Measurements from ENCODE around the gene XIRP2.

XIRP2 gene

GRCh38 chr2:167147271-167147941 is 259.1 kb downstream of the XIRP2 start:
- H3K9me3 Mint-ChIP-seq = no peaks in the 10 kb centered on the region
- DNase-seq = no peak
- no peaks in the 10 kb centered on the region for H3K36me3 Mint-ChIP-seq
- CTCF ChIA-PET = no interaction called here
- no peaks in the 10 kb centered on the region for H3K27me3 Mint-ChIP-seq
- H3K4me3 Mint-ChIP-seq = no peak overlapping the region
- no peak overlapping the region for H3K27ac Mint-ChIP-seq
- no peaks in the 10 kb centered on the region for H3K4me1 Mint-ChIP-seq

GRCh38 chr2:167151894-167152293 is 263.6 kb downstream of the XIRP2 start:
- no peaks in the 10 kb centered on the region for H3K4me1 Mint-ChIP-seq
- H3K4me3 Mint-ChIP-seq = no peak overlapping the region
- no peaks in the 10 kb centered on the region for H3K9me3 Mint-ChIP-seq
- DNase-seq = no peak
- no peak overlapping the region for H3K27ac Mint-ChIP-seq
- H3K27me3 Mint-ChIP-seq = no peaks in the 10 kb centered on the region
- CTCF ChIA-PET = no interaction called here
- no peaks in the 10 kb centered on the region for H3K36me3 Mint-ChIP-seq

- Mint-ChIP-seq H3K4me1 (no peaks in the 10 kb centered on the region), H3K27me3 (no peaks in the 10 kb centered on the region), H3K4me3 (no peak overlapping the region), H3K36me3 (no peaks in the 10 kb centered on the region), H3K27ac (no peak overlapping the region), H3K9me3 (peaks cover under 1% of the 10 kb centered on the region)
- CTCF ChIA-PET = no interaction called here
- DNase-seq = no peak
Observed at GRCh38 chr2:167157523-167157922, 269.2 kb downstream of the XIRP2 start.

- H3K36me3 Mint-ChIP-seq = no peaks in the 10 kb centered on the region
Observed at GRCh38 chr2:167177196-167177595, 288.9 kb downstream of the XIRP2 start.

GRCh38 chr2:167181134-167181533 is 292.9 kb downstream of the XIRP2 start:
- no peak overlapping the region for H3K4me3 Mint-ChIP-seq
- H3K4me1 Mint-ChIP-seq = no peaks in the 10 kb centered on the region
- H3K27me3 Mint-ChIP-seq = no peaks in the 10 kb centered on the region
- no peaks in the 10 kb centered on the region for H3K36me3 Mint-ChIP-seq
- H3K9me3 Mint-ChIP-seq = no peaks in the 10 kb centered on the region
- DNase-seq = no peak
- no peak overlapping the region for H3K27ac Mint-ChIP-seq
- CTCF ChIA-PET = no interaction called here

More at GRCh38 chr2:167177196-167177595, 288.9 kb downstream of the XIRP2 start:
- peaks cover 7% of the 10 kb centered on the region for H3K9me3 Mint-ChIP-seq
- no peak overlapping the region for H3K27ac Mint-ChIP-seq
- CTCF ChIA-PET = no interaction called here
- no peak for DNase-seq
- H3K4me1 Mint-ChIP-seq = no peaks in the 10 kb centered on the region
- H3K27me3 Mint-ChIP-seq = no peaks in the 10 kb centered on the region
- H3K4me3 Mint-ChIP-seq = no peak overlapping the region

GRCh38 chr2:167181688-167182087 is 293.4 kb downstream of the XIRP2 start:
- H3K27me3 Mint-ChIP-seq = no peaks in the 10 kb centered on the region
- H3K27ac Mint-ChIP-seq = no peak overlapping the region
- CTCF ChIA-PET = no interaction called here
- no peaks in the 10 kb centered on the region for H3K9me3 Mint-ChIP-seq
- no peak for DNase-seq
- no peaks in the 10 kb centered on the region for H3K4me1 Mint-ChIP-seq
- no peak overlapping the region for H3K4me3 Mint-ChIP-seq
- no peaks in the 10 kb centered on the region for H3K36me3 Mint-ChIP-seq

GRCh38 chr2:167182403-167182802 is 294.1 kb downstream of the XIRP2 start:
- Mint-ChIP-seq H3K4me1 (no peaks in the 10 kb centered on the region), H3K4me3 (no peak overlapping the region), H3K9me3 (no peaks in the 10 kb centered on the region), H3K27ac (no peak overlapping the region), H3K27me3 (no peaks in the 10 kb centered on the region), H3K36me3 (no peaks in the 10 kb centered on the region)
- no peak for DNase-seq
- CTCF ChIA-PET = no interaction called here

- CTCF ChIA-PET = no interaction called here
- H3K4me3 Mint-ChIP-seq = no peak overlapping the region
- H3K4me1 Mint-ChIP-seq = no peaks in the 10 kb centered on the region
- H3K36me3 Mint-ChIP-seq = no peaks in the 10 kb centered on the region
- no peak for DNase-seq
- no peaks in the 10 kb centered on the region for H3K9me3 Mint-ChIP-seq
- no peak overlapping the region for H3K27ac Mint-ChIP-seq
- H3K27me3 Mint-ChIP-seq = no peaks in the 10 kb centered on the region
Observed at GRCh38 chr2:167183931-167184330, 295.7 kb downstream of the XIRP2 start.

GRCh38 chr2:167186465-167186864 is 298.2 kb downstream of the XIRP2 start:
- no peaks in the 10 kb centered on the region for H3K4me1 Mint-ChIP-seq
- no peaks in the 10 kb centered on the region for H3K9me3 Mint-ChIP-seq
- no peak overlapping the region for H3K27ac Mint-ChIP-seq
- no peaks in the 10 kb centered on the region for H3K27me3 Mint-ChIP-seq
- CTCF ChIA-PET = no interaction called here
- no peak overlapping the region for H3K4me3 Mint-ChIP-seq
- no peak for DNase-seq
- H3K36me3 Mint-ChIP-seq = no peaks in the 10 kb centered on the region

- Mint-ChIP-seq H3K9me3 (no peaks in the 10 kb centered on the region), H3K4me3 (no peak overlapping the region), H3K27ac (no peak overlapping the region), H3K4me1 (no peaks in the 10 kb centered on the region), H3K27me3 (no peaks in the 10 kb centered on the region), H3K36me3 (no peaks in the 10 kb centered on the region)
- CTCF ChIA-PET = no interaction called here
- DNase-seq = no peak
Observed at GRCh38 chr2:167187049-167187727, 298.9 kb downstream of the XIRP2 start.

GRCh38 chr2:167187978-167188967 is 300.0 kb downstream of the XIRP2 start:
- CTCF ChIA-PET = no interaction called here
- Mint-ChIP-seq H3K4me1 (no peaks in the 10 kb centered on the region), H3K27me3 (no peaks in the 10 kb centered on the region), H3K4me3 (no peak overlapping the region), H3K9me3 (no peaks in the 10 kb centered on the region), H3K36me3 (no peaks in the 10 kb centered on the region), H3K27ac (no peak overlapping the region)
- DNase-seq = no peak

GRCh38 chr2:167190053-167190452 is 301.8 kb downstream of the XIRP2 start:
- H3K4me1 Mint-ChIP-seq = no peaks in the 10 kb centered on the region
- no peaks in the 10 kb centered on the region for H3K27me3 Mint-ChIP-seq
- DNase-seq = no peak
- no peaks in the 10 kb centered on the region for H3K36me3 Mint-ChIP-seq
- CTCF ChIA-PET = no interaction called here
- H3K9me3 Mint-ChIP-seq = no peaks in the 10 kb centered on the region
- no peak overlapping the region for H3K27ac Mint-ChIP-seq
- no peak overlapping the region for H3K4me3 Mint-ChIP-seq

- DNase-seq = no peak
- no peak overlapping the region for H3K4me3 Mint-ChIP-seq
- H3K36me3 Mint-ChIP-seq = no peaks in the 10 kb centered on the region
- H3K4me1 Mint-ChIP-seq = no peaks in the 10 kb centered on the region
- CTCF ChIA-PET = no interaction called here
- no peaks in the 10 kb centered on the region for H3K27me3 Mint-ChIP-seq
- no peak overlapping the region for H3K27ac Mint-ChIP-seq
- H3K9me3 Mint-ChIP-seq = no peaks in the 10 kb centered on the region
Observed at GRCh38 chr2:167191588-167191987, 303.3 kb downstream of the XIRP2 start.

GRCh38 chr2:167192833-167193232 is 304.6 kb downstream of the XIRP2 start:
- H3K36me3 Mint-ChIP-seq = no peaks in the 10 kb centered on the region
- no peaks in the 10 kb centered on the region for H3K27me3 Mint-ChIP-seq
- no peak overlapping the region for H3K27ac Mint-ChIP-seq
- no peaks in the 10 kb centered on the region for H3K9me3 Mint-ChIP-seq
- H3K4me3 Mint-ChIP-seq = no peak overlapping the region
- H3K4me1 Mint-ChIP-seq = no peaks in the 10 kb centered on the region
- CTCF ChIA-PET = no interaction called here
- DNase-seq = no peak

Data from activated naive CD4-positive, alpha-beta T cell treated with anti-CD3 and anti-CD28 coated beads, Interleukin-2, amount 10 ng/mL, durations not matched to agents 7 days and 5 days (primary cell).